K562 (cell line): ENCODE measurements around the gene ZC3H12C. TPM values are rescaled to one million over a fixed set of nuclear protein-coding genes. Genes with fewer than 3 reads are reported as not detected.

Experiments
- ATAC-seq: fragments of 200-7000 bp; cut with Tn5 transposase; 3 replicates; pipeline ENCODE4 v1.9.1; 2020; ENCODE audit warnings: moderate library complexity
- BruUV-seq: library from RNA; stranded (reverse); fragments of 400-500 nt; replicated peaks from 2 replicates; lab custom pipeline; 2021; lab: Mats Ljungman, UMichigan
- CTCF ChIA-PET: fragments of 300-600 bp; formaldehyde crosslinking; extraction: SDS; loops from one replicate; lab custom pipeline; 2021; ENCODE audit warnings: low intra/inter-chr PET ratio; lab: Yijun Ruan, JAX
- POLR2A ChIA-PET: fragments of 300-600, 350-650 bp; sonication (Branson Sonifier 250); formaldehyde crosslinking; extraction: SDS; loops from one replicate; lab custom pipeline; 2021; ENCODE audit warnings: antibody characterized with exemption, inconsistent platforms; lab: Yijun Ruan, JAX
- DNase-seq, 4 experiments: peaks; one replicate each; pipeline versions ENCODE4 v3.0.0 to v3.0.0-alpha.2; 2011 to 2018; ENCODE audit warnings: low spot score in 3 of 4, mixed read lengths in 3 of 4; ENCODE audit errors: extremely low read depth in 1 of 4
- FAIRE-seq: peaks from 2 replicates; lab custom pipeline; 2011; peaks lifted over from hg19 to GRCh38; lab: Jason Lieb, UNC
- H2AFZ ChIP-seq: 2 replicates; pipeline ENCODE4 v1.6.0; 2011; ENCODE audit warnings: low read depth, low read length, control low read depth, inconsistent platforms
- H3K27ac ChIP-seq: fragments of 200-600 bp; 3 replicates; pipeline ENCODE4 v1.8.0; 2011; ENCODE audit warnings: low read depth, mild to moderate bottlenecking, control low read depth, inconsistent platforms, low read length, moderate library complexity, mixed read lengths; ENCODE audit errors: extremely low read depth
- H3K27me3 ChIP-seq, 2 experiments: fragments of 300-600 bp in 1 of 2; 2 replicates in 1 of 2; 3 replicates in 1 of 2; pipeline versions ENCODE4 v1.6.0 to v1.8.0; 2011; ENCODE audit warnings: inconsistent platforms in 2 of 2, low read length in 2 of 2, mild to moderate bottlenecking in 1 of 2, mixed read lengths in 1 of 2, moderate library complexity in 1 of 2; ENCODE audit not compliant: control insufficient read depth in 2 of 2, insufficient read depth in 2 of 2
- H3K36me3 ChIP-seq: fragments of 300-600 bp; 3 replicates; pipeline ENCODE4 v1.8.0; 2011; ENCODE audit warnings: mild to moderate bottlenecking, low read length, inconsistent platforms; ENCODE audit not compliant: control insufficient read depth, insufficient read depth
- H3K4me1 ChIP-seq, 2 experiments: fragments of 200-600 bp in 1 of 2; replicated peaks in 1 of 2; 2 replicates in 1 of 2; 3 replicates in 1 of 2; pipeline versions ENCODE4 v1.5.1 to v1.8.0; 2011; ENCODE audit warnings: inconsistent platforms in 2 of 2, low read length in 2 of 2, mild to moderate bottlenecking in 1 of 2, mixed read lengths in 1 of 2, moderate library complexity in 1 of 2; ENCODE audit not compliant: control insufficient read depth in 2 of 2, insufficient read depth in 2 of 2
- H3K4me2 ChIP-seq: 2 replicates; pipeline ENCODE4 v1.6.1; 2011; ENCODE audit warnings: low read length, control low read depth, inconsistent platforms, mixed read lengths; ENCODE audit not compliant: insufficient read depth
- H3K4me3 ChIP-seq: fragments of 200-600 bp; sonication (generic), shearing (Covaris generic); 2 replicates; pipeline ENCODE4 v1.5.1; 2016; ENCODE audit warnings: control low read depth, inconsistent platforms
- H3K79me2 ChIP-seq: fragments of 200-600 bp; 3 replicates; pipeline ENCODE4 v1.8.0; 2011; ENCODE audit warnings: low read length, inconsistent platforms; ENCODE audit not compliant: control insufficient read depth, insufficient read depth
- H3K9ac ChIP-seq, 2 experiments: 2 replicates each; pipeline versions ENCODE4 v1.6.0 to v1.6.1; 2011; ENCODE audit warnings: low read depth in 2 of 2, low read length in 2 of 2, control low read depth in 1 of 2, inconsistent platforms in 1 of 2, mild to moderate bottlenecking in 1 of 2, mixed read lengths in 1 of 2; ENCODE audit not compliant: insufficient read depth in 1 of 2
- H3K9me1 ChIP-seq: one replicate; pipeline ENCODE4 v1.6.0; 2011; ENCODE audit warnings: inconsistent platforms, mild to moderate bottlenecking, low read length, moderate library complexity; ENCODE audit not compliant: control insufficient read depth, insufficient read depth
- H3K9me3 ChIP-seq: replicated peaks from 2 replicates; pipeline ENCODE4 v1.5.1; 2011; ENCODE audit warnings: low read depth, low read length, inconsistent platforms; ENCODE audit not compliant: control insufficient read depth, insufficient read depth
- H4K20me1 ChIP-seq: replicated peaks from 2 replicates; pipeline ENCODE4 v1.6.1; 2011; ENCODE audit warnings: low read length, inconsistent platforms, mixed read lengths; ENCODE audit not compliant: control insufficient read depth, insufficient read depth
- BRD9 ChIP-seq: fragments of 450-650 bp; IDR thresholded peaks from 2 replicates; pipeline ENCODE4 v1.6.1; 2018; ENCODE audit warnings: low read depth; ENCODE audit not compliant: partially characterized antibody
- CREM ChIP-seq: IDR thresholded peaks from 2 replicates; pipeline ENCODE4 v1.6.1; 2014; ENCODE audit warnings: antibody characterized with exemption, low read depth
- GATA2 ChIP-seq: sonication (generic); formaldehyde crosslinking; IDR thresholded peaks from 2 replicates; pipeline ENCODE4 v1.4.0; 2020; ENCODE audit warnings: mild to moderate bottlenecking, missing genetic modification reagents
- RFX1 ChIP-seq: fragments of 450-650 bp; IDR thresholded peaks from 2 replicates; pipeline ENCODE4 v1.6.1; 2016; ENCODE audit warnings: mild to moderate bottlenecking, moderate library complexity
- XRCC4 ChIP-seq: IDR thresholded peaks from one replicate; pipeline ENCODE4 v1.6.1; 2011; ENCODE audit not compliant: insufficient read depth, insufficient read length; ENCODE audit errors: extremely low read depth
- ZNF77 ChIP-seq: fragments of 250-450 bp; sonication (Bioruptor Pico); IDR thresholded peaks from 2 replicates; pipeline ENCODE4 v1.5.0; 2020
- WGBS: fragments of 100-300 bp; shearing (Covaris generic); methylation state at CpG from one replicate; pipeline ENCODE4 v1.1.6; 2016; ENCODE audit warnings: low coverage, mixed read lengths; ENCODE audit not compliant: insufficient coverage; ENCODE audit errors: missing lambda C conversion rate; 5-methylcytosine and 5-hydroxymethylcytosine counted together
- in situ Hi-C: fragments of 300-500 bp; cut with MboI; formaldehyde crosslinking; loops from 4 replicates; pipeline ENCODE4 v1.15.0; 2018; ENCODE audit warnings: inconsistent platforms, mixed read lengths
- intact Hi-C: fragments of 100-400 bp; cut with micrococcal nuclease; formaldehyde crosslinking; loops from 2 replicates; pipeline ENCODE4 v1.14.2; 2022
- polyA plus RNA-seq, 8 experiments: library from polyadenylated mRNA; depleted of rRNA in 4 of 8; stranded (reverse) in 5 of 8; unstranded in 3 of 8; fragments of >200 nt; fragmentation: Nextera tagmentation in 2 of 8; fragmentation: Illumina TruSeq in 1 of 8; extraction: Ambion mirVana in 2 of 8; extraction: Trizol in 1 of 8; gene quantifications; 2 replicates each; pipeline versions ENCODE4 v1.2.1 to v1.2.3, GENCODE V29; 2011 to 2014; ENCODE audit warnings: inconsistent platforms in 1 of 8, missing spikeins in 1 of 8
- total RNA-seq, 7 experiments: library from RNA; depleted of rRNA in 6 of 7; stranded (reverse); fragments of >200 nt in 6 of 7; fragmentation: Illumina TruSeq in 2 of 7; extraction: Trizol in 2 of 7; gene quantifications; 2 replicates each; pipeline versions ENCODE4 v1.2.1 to v1.2.3, GENCODE V29; 2011 to 2021; ENCODE audit warnings: low replicate concordance in 1 of 7
- TF ChIP-seq, protein P1 (sequence below): fragments of 450-650 bp; formaldehyde crosslinking; IDR thresholded peaks from 2 replicates; pipeline ENCODE4 v1.4.0; 2020; ENCODE audit warnings: mild to moderate bottlenecking, moderate library complexity

Gene ZC3H12C
- total and polyA plus RNA-seq, 9 of the 15 experiments (the other 6 are each of a cell fraction or from before 2014, with no cell fraction given) = 0.56 to 5.9 (median 3.3) TPM

DNA sequence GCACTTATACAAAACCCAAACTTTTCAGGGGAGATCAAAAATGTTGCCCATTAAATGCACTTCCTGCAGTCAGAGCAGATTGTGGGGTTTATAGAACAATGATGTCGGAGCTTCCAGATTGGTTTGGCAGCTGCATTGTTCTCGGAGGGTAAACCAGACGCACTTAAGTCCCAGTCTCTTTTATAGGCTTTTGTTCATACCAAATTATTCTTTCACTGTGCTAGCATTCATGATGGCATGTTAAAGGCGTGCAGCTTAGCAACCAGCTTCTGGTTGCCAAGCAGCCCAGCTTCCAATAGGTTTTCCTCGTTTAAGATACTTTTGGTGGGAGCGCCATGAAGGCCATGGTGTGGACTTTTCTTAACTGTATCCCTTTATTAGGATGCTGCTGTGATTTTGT is 40.9 kb downstream of the ZC3H12C start:
- H3K4me3 ChIP-seq = no peak overlapping the region
- WGBS = 63% methylated on average over 6 of the region's 6 CpGs
- ATAC-seq = no peak
- no peaks in the 10 kb centered on the region for H3K27me3 ChIP-seq
- no peak overlapping the region for H2AFZ ChIP-seq
- H3K36me3 ChIP-seq = no peaks in the 10 kb centered on the region
- no peak overlapping the region for H3K27ac ChIP-seq
- FAIRE-seq = no peak
- H3K4me1 ChIP-seq = no peaks in the 10 kb centered on the region
- H4K20me1 ChIP-seq = no peaks in the 10 kb centered on the region
- TF ChIP-seq GATA2 (CRISPR knock-in tag) = no peak
- TF ChIP-seq BRD9 = no peak
- TF ChIP-seq, protein P1, sequence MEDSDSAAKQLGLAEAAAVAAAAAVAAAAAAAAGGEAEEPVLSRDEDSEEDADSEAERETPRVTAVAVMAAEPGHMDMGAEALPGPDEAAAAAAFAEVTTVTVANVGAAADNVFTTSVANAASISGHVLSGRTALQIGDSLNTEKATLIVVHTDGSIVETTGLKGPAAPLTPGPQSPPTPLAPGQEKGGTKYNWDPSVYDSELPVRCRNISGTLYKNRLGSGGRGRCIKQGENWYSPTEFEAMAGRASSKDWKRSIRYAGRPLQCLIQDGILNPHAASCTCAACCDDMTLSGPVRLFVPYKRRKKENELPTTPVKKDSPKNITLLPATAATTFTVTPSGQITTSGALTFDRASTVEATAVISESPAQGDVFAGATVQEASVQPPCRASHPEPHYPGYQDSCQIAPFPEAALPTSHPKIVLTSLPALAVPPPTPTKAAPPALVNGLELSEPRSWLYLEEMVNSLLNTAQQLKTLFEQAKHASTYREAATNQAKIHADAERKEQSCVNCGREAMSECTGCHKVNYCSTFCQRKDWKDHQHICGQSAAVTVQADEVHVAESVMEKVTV (CRISPR knock-in tag) = no peak
- TF ChIP-seq ZNF77 (CRISPR knock-in tag) = no peak
- no peak for TF ChIP-seq CREM
- TF ChIP-seq RFX1 = peak; percentile 19; the same call in 1 of the 2 replicates
- no peak for TF ChIP-seq XRCC4
- no peak overlapping the region for H3K4me2 ChIP-seq
- BruUV-seq = no TSS peak
- no peak overlapping the region for H3K9ac ChIP-seq
- POLR2A ChIA-PET = interaction anchor here (1.0 kb wide), 1 partner anchor 16 kb away, joined by 3 read pairs; no protein-coding TSS in a partner anchor
- H3K9me1 ChIP-seq = no peaks in the 10 kb centered on the region
- H3K9me3 ChIP-seq = no peaks in the 10 kb centered on the region
- CTCF ChIA-PET = no interaction called here
- intact Hi-C loops = no loop called here
- H3K79me2 ChIP-seq = no peaks in the 10 kb centered on the region
- no peak for DNase-seq
- in situ Hi-C loops = no loop called here
